Measurements from ENCODE around the gene TULP1.
A peak's percentile ranks its signal among the peaks of the same experiment; 100 is the strongest.

The TULP1 gene

GRCh38 chr6:35512740-35513139 lies at the start of gene TULP1:
TULP1 (minus strand) TSS chr6:35512896; CDS start chr6:35512858, 38 bp downstream.
- TF ChIP-seq, protein P1, sequence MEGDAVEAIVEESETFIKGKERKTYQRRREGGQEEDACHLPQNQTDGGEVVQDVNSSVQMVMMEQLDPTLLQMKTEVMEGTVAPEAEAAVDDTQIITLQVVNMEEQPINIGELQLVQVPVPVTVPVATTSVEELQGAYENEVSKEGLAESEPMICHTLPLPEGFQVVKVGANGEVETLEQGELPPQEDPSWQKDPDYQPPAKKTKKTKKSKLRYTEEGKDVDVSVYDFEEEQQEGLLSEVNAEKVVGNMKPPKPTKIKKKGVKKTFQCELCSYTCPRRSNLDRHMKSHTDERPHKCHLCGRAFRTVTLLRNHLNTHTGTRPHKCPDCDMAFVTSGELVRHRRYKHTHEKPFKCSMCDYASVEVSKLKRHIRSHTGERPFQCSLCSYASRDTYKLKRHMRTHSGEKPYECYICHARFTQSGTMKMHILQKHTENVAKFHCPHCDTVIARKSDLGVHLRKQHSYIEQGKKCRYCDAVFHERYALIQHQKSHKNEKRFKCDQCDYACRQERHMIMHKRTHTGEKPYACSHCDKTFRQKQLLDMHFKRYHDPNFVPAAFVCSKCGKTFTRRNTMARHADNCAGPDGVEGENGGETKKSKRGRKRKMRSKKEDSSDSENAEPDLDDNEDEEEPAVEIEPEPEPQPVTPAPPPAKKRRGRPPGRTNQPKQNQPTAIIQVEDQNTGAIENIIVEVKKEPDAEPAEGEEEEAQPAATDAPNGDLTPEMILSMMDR (IDR thresholded peaks at IDR 0.05), result no peak
- Mint-ChIP-seq H3K36me3 (ENCODE audit: low read depth) (no peaks in the 10 kb centered on the region), H3K4me3 (peak within 1 kb of the TSS; percentile 65), H3K27ac (no peak within 1 kb of the TSS), H3K9me3 (no peaks in the 10 kb centered on the region), H3K27me3 (ENCODE audit: low read depth, poor library complexity) (peaks cover 12% of the 10 kb centered on the region), H3K4me1 (peaks cover 53% of the 10 kb centered on the region)
- no peak for DNase-seq

DNA sequence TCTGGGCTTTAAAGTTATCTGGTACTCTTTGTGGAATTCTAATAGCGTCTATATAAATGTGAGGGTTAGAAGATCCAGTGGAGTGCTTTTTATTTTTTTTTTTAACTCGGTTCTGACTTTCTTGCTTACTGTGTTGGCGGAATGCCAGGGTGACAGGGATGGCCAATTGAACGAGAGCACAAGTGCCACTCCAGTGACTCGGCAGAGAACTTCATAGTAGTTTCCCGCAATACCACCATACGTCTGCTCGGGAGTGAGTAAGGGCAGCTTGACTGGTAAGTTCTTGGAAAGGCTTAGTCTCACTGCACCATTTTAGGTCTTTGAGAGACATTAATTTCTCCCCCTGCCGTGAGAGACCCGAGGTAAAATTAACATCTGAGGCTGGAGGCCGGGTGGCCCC lies 49.4 kb upstream of the TULP1 start:
- Mint-ChIP-seq H3K27me3 (ENCODE audit: low read depth, poor library complexity) (peaks cover 9% of the 10 kb centered on the region), H3K4me1 (peaks cover 67% of the 10 kb centered on the region), H3K9me3 (peaks cover 17% of the 10 kb centered on the region), H3K36me3 (ENCODE audit: low read depth) (peaks cover 35% of the 10 kb centered on the region), H3K27ac (peak overlapping the region; percentile 27), H3K4me3 (no peak overlapping the region)
- TF ChIP-seq, protein P1 (IDR thresholded peaks at IDR 0.05), result no peak
- DNase-seq, result no peak

- Mint-ChIP-seq H3K27me3 (ENCODE audit: low read depth, poor library complexity) (peaks cover 4% of the 10 kb centered on the region), H3K36me3 (ENCODE audit: low read depth) (peaks cover 26% of the 10 kb centered on the region), H3K9me3 (peaks cover 8% of the 10 kb centered on the region), H3K4me3 (no peak overlapping the region), H3K4me1 (peaks cover 58% of the 10 kb centered on the region), H3K27ac (peak overlapping the region; percentile 39)
- no peak for DNase-seq
- TF ChIP-seq, protein P1 (IDR thresholded peaks at IDR 0.05), result no peak
These were observed 48.4 kb upstream of the TULP1 start for GRCh38 chr6:35561113-35561512.

GRCh38 chr6:35558571-35558970 lies 45.9 kb upstream of the TULP1 start:
- no peak overlapping the region for H3K4me3 Mint-ChIP-seq
- TF ChIP-seq, protein P1 (IDR thresholded peaks at IDR 0.05), result no peak
- H3K27me3 Mint-ChIP-seq (ENCODE audit: low read depth, poor library complexity), result peaks cover 4% of the 10 kb centered on the region
- peaks cover 5% of the 10 kb centered on the region for H3K9me3 Mint-ChIP-seq
- peaks cover 32% of the 10 kb centered on the region for H3K36me3 Mint-ChIP-seq (ENCODE audit: low read depth)
- H3K4me1 Mint-ChIP-seq, result peaks cover 40% of the 10 kb centered on the region
- no peak overlapping the region for H3K27ac Mint-ChIP-seq
- no peak for DNase-seq

DNA sequence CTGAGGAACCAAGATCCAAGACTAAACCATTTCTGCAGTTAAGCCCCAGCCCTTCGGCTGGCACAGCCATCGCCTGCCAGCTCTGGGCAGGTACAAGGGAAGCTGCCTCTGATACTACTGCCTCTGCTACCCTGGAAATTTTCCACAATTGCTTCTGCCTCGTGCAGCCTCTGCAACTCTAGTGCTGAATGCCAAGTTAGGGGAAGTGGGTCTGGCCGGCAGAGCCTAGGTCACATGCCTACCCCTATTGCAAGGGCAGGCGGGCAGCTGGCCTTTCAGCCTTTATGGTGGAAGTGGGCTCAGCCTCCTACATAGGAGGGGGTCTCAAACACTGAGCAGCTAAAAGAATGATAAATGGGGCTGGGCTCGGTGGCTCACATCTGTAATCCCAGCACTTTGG lies 44.5 kb upstream of the TULP1 start:
- peaks cover 26% of the 10 kb centered on the region for H3K4me1 Mint-ChIP-seq
- peaks cover 22% of the 10 kb centered on the region for H3K36me3 Mint-ChIP-seq (ENCODE audit: low read depth)
- DNase-seq, result no peak
- peaks cover under 1% of the 10 kb centered on the region for H3K27me3 Mint-ChIP-seq (ENCODE audit: low read depth, poor library complexity)
- TF ChIP-seq, protein P1 (IDR thresholded peaks at IDR 0.05), result no peak
- no peak overlapping the region for H3K4me3 Mint-ChIP-seq
- no peak overlapping the region for H3K27ac Mint-ChIP-seq
- peaks cover 9% of the 10 kb centered on the region for H3K9me3 Mint-ChIP-seq

DNA sequence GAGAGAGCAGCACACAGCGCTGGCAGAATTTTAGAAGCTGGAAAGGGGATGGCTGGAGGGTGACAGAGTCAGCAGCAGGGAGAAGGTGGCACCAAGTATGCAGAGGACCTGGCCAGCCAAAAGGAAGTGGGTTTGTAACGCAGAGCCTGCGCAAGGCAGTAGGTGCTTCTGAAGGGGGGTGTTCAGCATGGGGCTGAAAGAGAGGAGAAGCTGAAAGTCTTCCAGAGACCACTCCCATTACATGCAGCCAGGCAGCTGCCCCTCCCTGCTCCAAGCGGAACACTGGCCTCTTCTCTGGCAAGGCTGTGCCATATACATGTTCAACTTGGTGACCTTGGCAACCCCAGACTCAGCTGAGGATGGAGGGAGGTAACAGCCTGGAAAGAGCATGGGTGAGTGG lies 42.1 kb upstream of the TULP1 start:
- Mint-ChIP-seq H3K4me3 (no peak overlapping the region), H3K36me3 (ENCODE audit: low read depth) (peaks cover 29% of the 10 kb centered on the region), H3K27ac (no peak overlapping the region), H3K4me1 (peaks cover 9% of the 10 kb centered on the region), H3K9me3 (peaks cover 23% of the 10 kb centered on the region), H3K27me3 (ENCODE audit: low read depth, poor library complexity) (peaks cover 4% of the 10 kb centered on the region)
- TF ChIP-seq, protein P1 (IDR thresholded peaks at IDR 0.05), result no peak
- no peak for DNase-seq
